GM18861 (cell line): ENCODE measurements around the gene HSDL2.

ENCODE experiments used
- ATAC-seq: cut with Tn5 transposase; IDR thresholded peaks from one replicate; pipeline ENCODE4 v1.9.1; 2021; ENCODE audit not compliant: unreplicated experiment

Gene HSDL2

GRCh38 chr9:112380102-112380824 is at the start of gene HSDL2:
HSDL2 (plus strand) TSS chr9:112380108; CDS start chr9:112380164, 56 bp downstream.
- peak; percentile 10 for ATAC-seq

- ATAC-seq: no peak
Measured at GRCh38 chr9:112331674-112331952, 48.3 kb upstream of the HSDL2 start.

GRCh38 chr9:112332214-112332613 is 47.7 kb upstream of the HSDL2 start:
- no peak for ATAC-seq

GRCh38 chr9:112332674-112332976 is 47.3 kb upstream of the HSDL2 start:
- ATAC-seq: no peak

- ATAC-seq: peak; percentile 39
Measured at GRCh38 chr9:112332977-112333638, 46.8 kb upstream of the HSDL2 start, which contains the start of gene PTBP3. PTBP3 (minus strand) TSS chr9:112333619; CDS start chr9:112297865, 35,754 bp downstream.

GRCh38 chr9:112333639-112334431 is 46.1 kb upstream of the HSDL2 start:
- peak; percentile 43 for ATAC-seq

- no peak for ATAC-seq
Measured at GRCh38 chr9:112334432-112334841, 45.5 kb upstream of the HSDL2 start.

- ATAC-seq: no peak
Measured at GRCh38 chr9:112337547-112337946, 42.4 kb upstream of the HSDL2 start.

GRCh38 chr9:112338561-112338960 is 41.3 kb upstream of the HSDL2 start:
- no peak for ATAC-seq

GRCh38 chr9:112339886-112340285 is 40.0 kb upstream of the HSDL2 start:
- ATAC-seq: no peak

GRCh38 chr9:112341730-112342129 is 38.2 kb upstream of the HSDL2 start:
- no peak for ATAC-seq

GRCh38 chr9:112348257-112349007 is 31.5 kb upstream of the HSDL2 start:
- ATAC-seq: no peak

- ATAC-seq: no peak
Measured at GRCh38 chr9:112349008-112349333, 30.9 kb upstream of the HSDL2 start.

- no peak for ATAC-seq
Measured at GRCh38 chr9:112351184-112351583, 28.7 kb upstream of the HSDL2 start.

GRCh38 chr9:112352209-112352608 is 27.7 kb upstream of the HSDL2 start:
- ATAC-seq: no peak

- no peak for ATAC-seq
Measured at GRCh38 chr9:112354081-112354743, 25.7 kb upstream of the HSDL2 start.

GRCh38 chr9:112355427-112355897 is 24.4 kb upstream of the HSDL2 start:
- ATAC-seq: no peak

- no peak for ATAC-seq
Measured at GRCh38 chr9:112360047-112360804, 19.7 kb upstream of the HSDL2 start.

- no peak for ATAC-seq
Measured at GRCh38 chr9:112361601-112362000, 18.3 kb upstream of the HSDL2 start.

GRCh38 chr9:112364761-112365160 is 15.1 kb upstream of the HSDL2 start:
- ATAC-seq: no peak
